Ishikawa (cell line): ENCODE results near the gene COX6B2.

Experiments
- CEBPB ChIP-seq: IDR thresholded peaks from 2 replicates; pipeline ENCODE4 v1.6.1; 2012
- CREB1 ChIP-seq: IDR thresholded peaks from 2 replicates; pipeline ENCODE4 v1.6.1; 2012; ENCODE audit warnings: low read depth
- EGR1 ChIP-seq: IDR thresholded peaks from 2 replicates; pipeline ENCODE4 v1.6.1; 2012
- EP300 ChIP-seq: IDR thresholded peaks from 2 replicates; pipeline ENCODE4 v1.6.1; 2012; ENCODE audit warnings: borderline replicate concordance
- FOXM1 ChIP-seq: IDR thresholded peaks from 2 replicates; pipeline ENCODE4 v1.6.1; 2012; ENCODE audit warnings: low read depth, borderline replicate concordance
- MAX ChIP-seq: IDR thresholded peaks from 2 replicates; pipeline ENCODE4 v1.6.1; 2012
- NFIC ChIP-seq: IDR thresholded peaks from 2 replicates; pipeline ENCODE4 v1.6.1; 2012
- RAD21 ChIP-seq: IDR thresholded peaks from 2 replicates; pipeline ENCODE4 v1.6.1; 2012; ENCODE audit warnings: low read depth
- REST ChIP-seq: IDR thresholded peaks from 2 replicates; pipeline ENCODE4 v1.6.1; 2012; ENCODE audit warnings: low read depth, mild to moderate bottlenecking
- TAF1 ChIP-seq: IDR thresholded peaks from 2 replicates; pipeline ENCODE4 v1.6.1; 2012; ENCODE audit warnings: low read depth, mild to moderate bottlenecking
- TCF12 ChIP-seq: IDR thresholded peaks from 2 replicates; pipeline ENCODE4 v1.6.1; 2012; ENCODE audit warnings: low read depth
- TEAD4 ChIP-seq: IDR thresholded peaks from 2 replicates; pipeline ENCODE4 v1.6.1; 2012
- USF1 ChIP-seq: IDR thresholded peaks from 2 replicates; pipeline ENCODE4 v1.6.1; 2012
- YY1 ChIP-seq: IDR thresholded peaks from 2 replicates; pipeline ENCODE4 v1.6.1; 2012; ENCODE audit warnings: low read depth
- ZBTB7A ChIP-seq: IDR thresholded peaks from 2 replicates; pipeline ENCODE4 v1.6.1; 2012; ENCODE audit warnings: low read depth

Gene COX6B2

GRCh38 chr19:55354698-55355212 is at the start of gene COX6B2:
Gene COX6B2, minus strand, starts transcription at chr19:55354719. Its CDS starts 198 bp downstream, at chr19:55354521.
- TF ChIP-seq REST (no peak), NFIC (no peak), USF1 (no peak), CEBPB (no peak), EGR1 (no peak), TEAD4 (no peak), ZBTB7A (no peak), RAD21 (no peak), TAF1 (no peak), FOXM1 (no peak), CREB1 (no peak), YY1 (no peak), MAX (no peak), TCF12 (no peak), EP300 (no peak)

GRCh38 chr19:55402509-55402908 is 48.0 kb upstream of the COX6B2 start:
- TF ChIP-seq ZBTB7A, result no peak
- no peak for TF ChIP-seq EP300

- no peak for TF ChIP-seq EP300
- no peak for TF ChIP-seq USF1
- no peak for TF ChIP-seq CEBPB
- TF ChIP-seq EGR1, result no peak
- no peak for TF ChIP-seq TEAD4
- no peak for TF ChIP-seq FOXM1
- no peak for TF ChIP-seq ZBTB7A
- no peak for TF ChIP-seq NFIC
- TF ChIP-seq CREB1, result no peak
- no peak for TF ChIP-seq YY1
- TF ChIP-seq REST, result no peak
- no peak for TF ChIP-seq RAD21
- TF ChIP-seq TCF12, result no peak
- TF ChIP-seq TAF1, result no peak
Measured at GRCh38 chr19:55400281-55401087, 46.0 kb upstream of the COX6B2 start.

GRCh38 chr19:55398200-55398925 is 43.8 kb upstream of the COX6B2 start:
- TF ChIP-seq EP300 (no peak), FOXM1 (no peak), CREB1 (no peak), RAD21 (no peak), MAX (no peak), EGR1 (no peak), TEAD4 (no peak), TCF12 (no peak), REST (no peak), NFIC (no peak), ZBTB7A (no peak), YY1 (no peak), USF1 (no peak)
